Uterus (tissue), 2 donors: Measurements from ENCODE around the gene DCP1B.

Source experiments
- CTCF ChIP-seq, 4 experiments: fragments of 200-600 bp in 2 of 4; fragments of 450-650 bp in 2 of 4; sonication (generic) in 2 of 4; IDR thresholded peaks; one replicate each; pipeline ENCODE4 v1.5.1; 2016 to 2019; ENCODE audit warnings: antibody characterized with exemption in 4 of 4, mild to moderate bottlenecking in 2 of 4, moderate library complexity in 1 of 4
- POLR2A ChIP-seq, 2 donors: fragments of 450-650 bp; IDR thresholded peaks; one replicate each; pipeline ENCODE4 v1.6.1; 2016; ENCODE audit warnings: antibody characterized with exemption in 2 of 2, mild to moderate bottlenecking in 1 of 2, moderate library complexity in 1 of 2

- TF ChIP-seq CTCF (IDR thresholded peaks at IDR 0.05) (no peak), POLR2A (IDR thresholded peaks at IDR 0.05) (no peak)
These were observed 563 bp downstream of the DCP1B start for GRCh38 chr12:2003676-2004112.
